CD4-positive, CD25-positive, alpha-beta regulatory T cell (primary cell): Measurements from ENCODE around the gene FOXR1. TPM values are rescaled to one million over a fixed set of nuclear protein-coding genes. Genes with fewer than 3 reads are reported as not detected.

ENCODE experiments used
- ATAC-seq, 2 donors: fragments of 150-1000 bp; cut with Tn5 transposase; one replicate each; pipeline ENCODE4 v1.10.0; 2021; ENCODE audit warnings: low read depth in 2 of 2, moderate number of reproducible peaks in 2 of 2, moderate library complexity in 1 of 2
- DNase-seq, 3 donors: peaks; one replicate each; pipeline versions ENCODE4 v3.0.0 to v3.0.0-alpha.2; 2012 to 2022; ENCODE audit warnings: mixed read lengths in 1 of 3
- H3K27ac ChIP-seq: one replicate; pipeline ENCODE4 v1.7.0; 2013; ENCODE audit warnings: mild to moderate bottlenecking, low read length; ENCODE audit not compliant: insufficient read depth, poor library complexity, severe bottlenecking
- H3K27me3 ChIP-seq: one replicate; pipeline ENCODE4 v1.7.0; 2013; ENCODE audit warnings: low read length; ENCODE audit not compliant: control insufficient read depth, insufficient read depth
- H3K36me3 ChIP-seq: one replicate; pipeline ENCODE4 v1.7.0; 2013; ENCODE audit warnings: mild to moderate bottlenecking, low read length, moderate library complexity; ENCODE audit not compliant: control insufficient read depth, insufficient read depth
- H3K4me1 ChIP-seq: 2 replicates; pipeline ENCODE4 v1.7.0; 2013; ENCODE audit warnings: mild to moderate bottlenecking, low read length; ENCODE audit not compliant: insufficient read depth, control insufficient read depth, poor library complexity, severe bottlenecking
- H3K4me3 ChIP-seq: one replicate; pipeline ENCODE4 v1.7.0; 2013; ENCODE audit warnings: low read depth, mild to moderate bottlenecking, low read length, moderate library complexity
- H3K9me3 ChIP-seq, 2 experiments: 1 replicate in 1 of 2; 2 replicates in 1 of 2; pipeline ENCODE4 v1.7.0; 2013; ENCODE audit warnings: low read length in 2 of 2, mild to moderate bottlenecking in 1 of 2, moderate library complexity in 1 of 2; ENCODE audit not compliant: control insufficient read depth in 2 of 2
- H3K27ac Mint-ChIP-seq, 3 donors: one replicate each; pipeline ENCODE4 v1.8.0; 2020 to 2022; ENCODE audit warnings: mild to moderate bottlenecking in 3 of 3, mixed read lengths in 3 of 3, moderate library complexity in 2 of 3
- H3K27me3 Mint-ChIP-seq: one replicate; pipeline ENCODE4 v1.8.0; 2022; ENCODE audit warnings: mild to moderate bottlenecking, mixed read lengths
- H3K36me3 Mint-ChIP-seq: one replicate; pipeline ENCODE4 v1.8.0; 2020; ENCODE audit warnings: mixed read lengths
- H3K4me1 Mint-ChIP-seq, 4 donors: one replicate each; pipeline ENCODE4 v1.8.0; 2020 to 2022; ENCODE audit warnings: mixed read lengths in 4 of 4, mild to moderate bottlenecking in 1 of 4
- H3K4me3 Mint-ChIP-seq, 4 donors: one replicate each; pipeline ENCODE4 v1.8.0; 2020 to 2022; ENCODE audit warnings: mild to moderate bottlenecking in 4 of 4, mixed read lengths in 4 of 4, moderate library complexity in 3 of 4
- H3K9me3 Mint-ChIP-seq, 7 donors: one replicate each; pipeline ENCODE4 v1.8.0; 2020 to 2022; ENCODE audit warnings: mixed read lengths in 7 of 7, mild to moderate bottlenecking in 3 of 7, moderate library complexity in 2 of 7
- polyA plus RNA-seq, 4 donors: library from polyadenylated mRNA; unstranded; fragments of 300-500 nt; fragmentation: Illumina TruSeq; gene quantifications; one replicate each; pipeline ENCODE4 v1.2.3, GENCODE V29; 2021
- total RNA-seq: library from RNA; stranded (reverse); gene quantifications from one replicate; pipeline ENCODE4 v1.2.3, GENCODE V29; 2022

Gene FOXR1
- total and polyA plus RNA-seq, 5 donors from 2014 or later, result not detected

- H3K4me3 ChIP-seq, result peak within 1 kb of the TSS; percentile 97
- peaks cover 57% of the 10 kb centered on the region for H3K36me3 ChIP-seq
- H3K4me1 Mint-ChIP-seq, result peaks cover 12 to 74% (median 39%) of the 10 kb centered on the region in 4 donors
Observed at GRCh38 chr11:119018074-119018938, 46.7 kb downstream of the FOXR1 start, which contains the start of the genes RPS25 and TRAPPC4. TSS of gene RPS25 (minus strand) at chr11:119018343. CDS start at chr11:119018284, 59 bp downstream. TSS of gene TRAPPC4 (plus strand) at chr11:119018766. CDS start at chr11:119018796, 30 bp downstream.

GRCh38 chr11:119019996-119020395 lies 48.4 kb downstream of the FOXR1 start:
- H3K27me3 ChIP-seq, result no peaks in the 10 kb centered on the region
- H3K9me3 Mint-ChIP-seq, result peaks cover 0 to 1% (median 0%) of the 10 kb centered on the region in 7 donors
- peak overlapping the region; percentile 75 for H3K4me3 ChIP-seq
- peaks cover 20 to 87% (median 44%) of the 10 kb centered on the region in 4 donors for H3K4me1 Mint-ChIP-seq
- no peak for ATAC-seq
- peak overlapping the region; percentile 94 for H3K27ac ChIP-seq
- H3K27me3 Mint-ChIP-seq, result peaks cover 4% of the 10 kb centered on the region
- H3K36me3 Mint-ChIP-seq, result peaks cover 41% of the 10 kb centered on the region
- H3K4me1 ChIP-seq, result peaks cover 48% of the 10 kb centered on the region
- peak overlapping the region; percentile 98 to 100 (median 100) for H3K4me3 Mint-ChIP-seq
- H3K36me3 ChIP-seq, result peaks cover 60% of the 10 kb centered on the region
- peak overlapping the region; percentile 99 to 100 (median 100) for H3K27ac Mint-ChIP-seq
- no peaks in the 10 kb centered on the region for H3K9me3 ChIP-seq
- DNase-seq, result no peak

More at GRCh38 chr11:119018074-119018938, 46.7 kb downstream of the FOXR1 start, which contains the start of the genes RPS25 and TRAPPC4:
- Histone ChIP-seq H3K27ac (peak within 1 kb of the TSS; percentile 94), H3K27me3 (no peaks in the 10 kb centered on the region), H3K4me1 (peaks cover 48% of the 10 kb centered on the region), H3K9me3 (no peaks in the 10 kb centered on the region)
- peak; percentile 94 to 98 (median 97) for DNase-seq
- peaks cover 0 to 1% (median 0%) of the 10 kb centered on the region in 7 donors for H3K9me3 Mint-ChIP-seq
- peaks cover 4% of the 10 kb centered on the region for H3K27me3 Mint-ChIP-seq
- H3K4me3 Mint-ChIP-seq, result peak within 1 kb of the TSS; percentile 98 to 100 (median 100)
- ATAC-seq, result peak; percentile 88 to 91
- H3K36me3 Mint-ChIP-seq, result peaks cover 37% of the 10 kb centered on the region
- peak within 1 kb of the TSS; percentile 99 to 100 (median 100) for H3K27ac Mint-ChIP-seq

- peak overlapping the region; percentile 27 to 100 (median 44) for H3K4me3 Mint-ChIP-seq
- Histone ChIP-seq H3K9me3 (no peaks in the 10 kb centered on the region), H3K36me3 (peaks cover 53% of the 10 kb centered on the region), H3K27me3 (no peaks in the 10 kb centered on the region), H3K27ac (no peak overlapping the region), H3K4me3 (peak overlapping the region; percentile 26), H3K4me1 (peaks cover 38% of the 10 kb centered on the region)
- ATAC-seq (no peak), DNase-seq (no peak)
- H3K36me3 Mint-ChIP-seq, result peaks cover 40% of the 10 kb centered on the region
- H3K9me3 Mint-ChIP-seq, result peaks cover 0 to 1% (median 0%) of the 10 kb centered on the region in 7 donors
- H3K4me1 Mint-ChIP-seq, result peaks cover 20 to 76% (median 43%) of the 10 kb centered on the region in 4 donors
- H3K27ac Mint-ChIP-seq, result peak overlapping the region in 2 of 3 donors; percentile 56 to 65
- H3K27me3 Mint-ChIP-seq, result peaks cover 4% of the 10 kb centered on the region
Observed at GRCh38 chr11:119021631-119022030, 50.1 kb downstream of the FOXR1 start.

- H3K27ac Mint-ChIP-seq, result no peak overlapping the region
- no peak for ATAC-seq
- no peaks in the 10 kb centered on the region for H3K27me3 ChIP-seq
- H3K4me3 Mint-ChIP-seq, result peak overlapping the region in 2 of 4 donors; percentile 12 to 53
- peaks cover 26% of the 10 kb centered on the region for H3K4me1 ChIP-seq
- no peaks in the 10 kb centered on the region for H3K9me3 ChIP-seq
- H3K36me3 Mint-ChIP-seq, result peaks cover 37% of the 10 kb centered on the region
- DNase-seq, result no peak
- no peak overlapping the region for H3K4me3 ChIP-seq
- H3K36me3 ChIP-seq, result peaks cover 52% of the 10 kb centered on the region
- no peaks in the 10 kb centered on the region for H3K27me3 Mint-ChIP-seq
- peaks cover 20 to 59% (median 31%) of the 10 kb centered on the region in 4 donors for H3K4me1 Mint-ChIP-seq
- no peak overlapping the region for H3K27ac ChIP-seq
- no peaks in the 10 kb centered on the region for H3K9me3 Mint-ChIP-seq
Observed at GRCh38 chr11:119023741-119024140, 52.2 kb downstream of the FOXR1 start.

GRCh38 chr11:119024430-119025098 lies 53.0 kb downstream of the FOXR1 start:
- ATAC-seq (no peak), DNase-seq (no peak)
- Histone ChIP-seq H3K36me3 (peaks cover 52% of the 10 kb centered on the region), H3K4me3 (no peak overlapping the region), H3K4me1 (peaks cover 27% of the 10 kb centered on the region), H3K27me3 (no peaks in the 10 kb centered on the region), H3K9me3 (no peaks in the 10 kb centered on the region), H3K27ac (no peak overlapping the region)
- H3K36me3 Mint-ChIP-seq, result peaks cover 37% of the 10 kb centered on the region
- H3K9me3 Mint-ChIP-seq, result no peaks in the 10 kb centered on the region
- H3K4me3 Mint-ChIP-seq, result peak overlapping the region in 1 of 4 donors; percentile 53
- no peaks in the 10 kb centered on the region for H3K27me3 Mint-ChIP-seq
- peak overlapping the region in 1 of 3 donors; percentile 78 for H3K27ac Mint-ChIP-seq
- H3K4me1 Mint-ChIP-seq, result peaks cover 20 to 63% (median 30%) of the 10 kb centered on the region in 4 donors

- H3K36me3 ChIP-seq, result peaks cover 47% of the 10 kb centered on the region
- H3K9me3 ChIP-seq, result no peaks in the 10 kb centered on the region
- H3K4me1 ChIP-seq, result peaks cover 27% of the 10 kb centered on the region
- ATAC-seq (no peak), DNase-seq (no peak)
- H3K27me3 Mint-ChIP-seq, result no peaks in the 10 kb centered on the region
- H3K9me3 Mint-ChIP-seq, result no peaks in the 10 kb centered on the region
- H3K27ac Mint-ChIP-seq, result peak overlapping the region in 1 of 3 donors; percentile 78
- H3K36me3 Mint-ChIP-seq, result peaks cover 34% of the 10 kb centered on the region
- H3K4me3 Mint-ChIP-seq, result peak overlapping the region in 1 of 4 donors; percentile 53
- no peak overlapping the region for H3K4me3 ChIP-seq
- H3K27me3 ChIP-seq, result no peaks in the 10 kb centered on the region
- H3K4me1 Mint-ChIP-seq, result peaks cover 15 to 62% (median 31%) of the 10 kb centered on the region in 4 donors
- H3K27ac ChIP-seq, result no peak overlapping the region
Observed at GRCh38 chr11:119025099-119025473, 53.5 kb downstream of the FOXR1 start.

- Histone ChIP-seq H3K36me3 (peaks cover 47% of the 10 kb centered on the region), H3K27ac (no peak overlapping the region)
Observed at GRCh38 chr11:119025541-119025940, 54.0 kb downstream of the FOXR1 start.

More at GRCh38 chr11:119025541-119025940, 54.0 kb downstream of the FOXR1 start:
- Mint-ChIP-seq H3K4me1 (peaks cover 14 to 59% (median 29%) of the 10 kb centered on the region in 4 donors), H3K36me3 (peaks cover 32% of the 10 kb centered on the region), H3K4me3 (peak overlapping the region in 2 of 4 donors; percentile 53 to 59), H3K27me3 (no peaks in the 10 kb centered on the region), H3K9me3 (no peaks in the 10 kb centered on the region), H3K27ac (peak overlapping the region in 2 of 3 donors; percentile 49 to 78)
- peaks cover 26% of the 10 kb centered on the region for H3K4me1 ChIP-seq
- no peak overlapping the region for H3K4me3 ChIP-seq
- no peak for ATAC-seq
- no peaks in the 10 kb centered on the region for H3K9me3 ChIP-seq
- no peak for DNase-seq
- H3K27me3 ChIP-seq, result no peaks in the 10 kb centered on the region
